GM12873 (cell line): Measurements from ENCODE around the gene ATE1.

Experiments used
- CTCF ChIP-seq: IDR thresholded peaks from 2 replicates; pipeline ENCODE4 v1.5.1; 2012; ENCODE audit warnings: low read depth, mild to moderate bottlenecking, moderate library complexity, low read length, control low read depth; ENCODE audit not compliant: insufficient read depth; ENCODE audit errors: missing control alignments

The ATE1 gene

GRCh38 chr10:121927841-121928527 lies at the start of gene ATE1:
Gene ATE1, minus strand, starts transcription at chr10:121928031. Its CDS starts 82 bp downstream, at chr10:121927949.
- TF ChIP-seq CTCF: no peak

DNA sequence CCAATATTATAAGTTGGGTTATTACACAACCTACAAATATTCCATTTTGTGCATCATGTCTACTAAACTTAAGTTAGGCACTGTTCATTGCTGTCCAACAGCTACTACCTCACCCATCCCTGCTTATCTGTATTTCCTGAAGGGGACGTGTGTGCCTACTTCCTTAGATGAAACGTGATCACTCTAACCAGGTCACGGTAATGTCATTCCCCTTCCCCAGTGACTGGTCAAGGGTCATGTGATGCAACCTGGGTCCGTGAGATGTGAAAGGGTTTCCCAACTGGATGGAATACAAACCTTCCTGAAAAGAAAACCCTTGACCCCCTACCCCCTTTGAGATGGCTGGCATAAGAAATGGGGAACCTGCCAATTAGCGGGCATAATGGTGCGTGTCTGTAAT lies 48.8 kb upstream of the ATE1 start:
- TF ChIP-seq CTCF: no peak

DNA sequence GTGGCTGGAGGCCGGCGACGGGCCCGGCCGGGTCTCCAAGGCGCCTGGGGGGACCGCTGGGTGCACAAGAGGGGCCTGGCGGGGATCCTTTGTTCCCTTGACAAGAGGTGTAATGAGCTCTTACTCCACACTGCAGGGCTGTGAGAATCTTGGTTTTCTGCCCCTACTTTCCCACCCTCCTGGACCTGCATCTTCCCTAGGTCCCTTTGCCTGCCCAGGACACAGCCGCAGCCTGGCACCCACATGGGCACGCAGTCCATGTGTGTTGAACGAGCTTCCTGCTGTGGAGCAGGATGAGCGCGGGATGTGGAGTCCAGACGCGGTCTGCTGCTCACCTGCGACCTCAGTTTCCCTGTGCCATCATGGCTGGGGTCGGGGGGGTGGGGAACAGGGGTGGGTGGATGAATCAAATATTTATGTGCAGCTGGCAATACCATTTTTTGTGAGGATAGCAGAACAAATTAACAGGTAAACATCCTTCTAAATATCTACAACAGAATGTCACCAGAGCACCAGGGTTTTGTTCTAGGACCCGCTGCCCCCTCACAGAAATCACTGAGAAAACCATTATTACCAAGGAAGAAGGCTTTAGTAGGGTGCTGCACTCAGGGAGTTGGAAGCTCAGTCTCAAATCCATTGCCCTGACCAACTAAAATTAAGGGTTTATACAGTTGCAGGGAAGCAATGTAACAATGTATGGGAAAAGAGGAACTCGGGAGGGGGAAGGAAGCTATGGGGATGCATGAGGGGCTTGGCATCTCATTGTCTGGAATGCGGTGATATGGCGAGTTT lies 47.7 kb upstream of the ATE1 start:
- peak; percentile 59 for TF ChIP-seq CTCF

GRCh38 chr10:121974535-121975294 lies 46.9 kb upstream of the ATE1 start, which contains the start of gene NSMCE4A:
Gene NSMCE4A, minus strand, starts transcription at chr10:121975217. Its CDS starts 52 bp downstream, at chr10:121975165.
- no peak for TF ChIP-seq CTCF

- TF ChIP-seq CTCF: peak; percentile 13
These were observed 46.2 kb upstream of the ATE1 start for GRCh38 chr10:121974019-121974534.

DNA sequence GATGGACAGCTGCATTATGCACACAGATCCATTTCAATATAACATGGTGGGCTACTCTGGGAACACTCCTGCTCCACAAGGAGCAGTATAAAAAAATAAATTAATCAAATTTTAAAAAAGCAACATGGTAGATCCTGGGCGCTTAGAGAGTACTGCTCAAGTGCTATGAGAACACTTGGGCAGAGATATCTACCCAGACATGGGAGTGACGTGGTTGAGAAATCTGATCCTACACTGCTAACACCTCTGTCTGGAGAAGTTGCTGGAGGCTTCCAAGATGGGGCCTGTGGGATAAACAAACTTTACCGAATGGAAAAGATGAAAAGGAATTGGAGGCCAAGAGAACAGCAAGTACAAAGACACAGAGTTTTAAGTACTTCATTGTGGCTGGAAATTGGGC lies 38.2 kb upstream of the ATE1 start:
- TF ChIP-seq CTCF: no peak
